K562 (cell line): ENCODE data around the gene HDAC7. TPM values are rescaled to one million over a fixed set of nuclear protein-coding genes. Genes with fewer than 3 reads are reported as not detected.
A peak's percentile ranks its signal among the peaks of the same experiment; 100 is the strongest.

ENCODE experiments used
- ARID1B ChIP-seq: fragments of 450-650 bp; IDR thresholded peaks from 2 replicates; pipeline ENCODE4 v1.6.1; 2016; ENCODE audit warnings: antibody characterized with exemption, mild to moderate bottlenecking, inconsistent platforms
- ZNF316 ChIP-seq: fragments of 450-650 bp; IDR thresholded peaks from 2 replicates; pipeline ENCODE4 v1.6.1; 2016
- ZNF444 ChIP-seq: fragments of 250-450 bp; sonication (Bioruptor Pico); IDR thresholded peaks from 2 replicates; pipeline ENCODE4 v1.4.0; 2020; ENCODE audit warnings: mild to moderate bottlenecking, moderate library complexity
- ZNF785 ChIP-seq: fragments of 250-450 bp; sonication (Bioruptor Pico); IDR thresholded peaks from 2 replicates; pipeline ENCODE4 v1.4.0; 2020; ENCODE audit warnings: mild to moderate bottlenecking
- polyA plus RNA-seq, 8 experiments: library from polyadenylated mRNA; depleted of rRNA in 4 of 8; stranded (reverse) in 5 of 8; unstranded in 3 of 8; fragments of >200 nt; fragmentation: Nextera tagmentation in 2 of 8; fragmentation: Illumina TruSeq in 1 of 8; extraction: Ambion mirVana in 2 of 8; extraction: Trizol in 1 of 8; gene quantifications; 2 replicates each; pipeline versions ENCODE4 v1.2.1 to v1.2.3, GENCODE V29; 2011 to 2014; ENCODE audit warnings: inconsistent platforms in 1 of 8, missing spikeins in 1 of 8
- total RNA-seq, 7 experiments: library from RNA; depleted of rRNA in 6 of 7; stranded (reverse); fragments of >200 nt in 6 of 7; fragmentation: Illumina TruSeq in 2 of 7; extraction: Trizol in 2 of 7; gene quantifications; 2 replicates each; pipeline versions ENCODE4 v1.2.1 to v1.2.3, GENCODE V29; 2011 to 2021; ENCODE audit warnings: low replicate concordance in 1 of 7
- TF ChIP-seq, protein P1 (sequence below): fragments of 250-450 bp; sonication (Bioruptor Pico); IDR thresholded peaks from 2 replicates; pipeline ENCODE4 v1.4.0; 2020
- TF ChIP-seq, protein P2 (sequence below): fragments of 200-800 bp; sonication (Bioruptor generic); IDR thresholded peaks from 2 replicates; pipeline ENCODE4 v1.6.1; 2017; ENCODE audit warnings: missing genetic modification characterization, missing compliant biosample characterization
- TF ChIP-seq, protein P3 (sequence below), 2 experiments: IDR thresholded peaks; 2 replicates each; pipeline ENCODE4 v1.6.1; 2012; ENCODE audit warnings: improper control_type of control experiment in 2 of 2, low read depth in 2 of 2, low read length in 2 of 2, borderline replicate concordance in 1 of 2
- TF ChIP-seq, protein P4 (sequence below): IDR thresholded peaks from 3 replicates; pipeline ENCODE4 v1.6.1; 2011; ENCODE audit warnings: borderline replicate concordance, mild to moderate bottlenecking; ENCODE audit not compliant: insufficient read length, insufficient read depth

HDAC7 gene
- total and polyA plus RNA-seq, 9 of the 15 experiments (the other 6 are each of a cell fraction or from before 2014, with no cell fraction given), result 2.5 to 129 (median 31.1) TPM

DNA sequence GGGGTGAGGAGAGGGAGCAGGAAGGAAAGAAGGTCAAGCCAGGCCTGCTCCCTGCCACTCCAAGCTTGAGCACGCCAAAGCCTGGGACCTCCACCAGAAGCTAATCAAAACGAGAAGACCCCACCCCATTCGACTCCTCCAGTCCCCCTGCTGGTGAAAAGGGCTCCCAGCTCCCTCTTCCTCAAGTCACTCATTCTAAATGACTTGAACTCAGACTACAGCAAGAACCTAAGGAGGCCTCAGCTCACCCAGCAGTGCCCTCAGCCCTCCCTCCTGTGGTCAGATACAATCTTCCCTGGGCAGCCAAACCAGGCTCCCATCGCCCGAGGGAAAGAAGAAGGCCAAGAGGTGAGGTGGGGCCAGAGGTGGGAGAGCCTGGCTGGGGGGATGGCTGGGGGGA is 17.4 kb downstream of the HDAC7 start (continued):
- TF ChIP-seq, protein P1, sequence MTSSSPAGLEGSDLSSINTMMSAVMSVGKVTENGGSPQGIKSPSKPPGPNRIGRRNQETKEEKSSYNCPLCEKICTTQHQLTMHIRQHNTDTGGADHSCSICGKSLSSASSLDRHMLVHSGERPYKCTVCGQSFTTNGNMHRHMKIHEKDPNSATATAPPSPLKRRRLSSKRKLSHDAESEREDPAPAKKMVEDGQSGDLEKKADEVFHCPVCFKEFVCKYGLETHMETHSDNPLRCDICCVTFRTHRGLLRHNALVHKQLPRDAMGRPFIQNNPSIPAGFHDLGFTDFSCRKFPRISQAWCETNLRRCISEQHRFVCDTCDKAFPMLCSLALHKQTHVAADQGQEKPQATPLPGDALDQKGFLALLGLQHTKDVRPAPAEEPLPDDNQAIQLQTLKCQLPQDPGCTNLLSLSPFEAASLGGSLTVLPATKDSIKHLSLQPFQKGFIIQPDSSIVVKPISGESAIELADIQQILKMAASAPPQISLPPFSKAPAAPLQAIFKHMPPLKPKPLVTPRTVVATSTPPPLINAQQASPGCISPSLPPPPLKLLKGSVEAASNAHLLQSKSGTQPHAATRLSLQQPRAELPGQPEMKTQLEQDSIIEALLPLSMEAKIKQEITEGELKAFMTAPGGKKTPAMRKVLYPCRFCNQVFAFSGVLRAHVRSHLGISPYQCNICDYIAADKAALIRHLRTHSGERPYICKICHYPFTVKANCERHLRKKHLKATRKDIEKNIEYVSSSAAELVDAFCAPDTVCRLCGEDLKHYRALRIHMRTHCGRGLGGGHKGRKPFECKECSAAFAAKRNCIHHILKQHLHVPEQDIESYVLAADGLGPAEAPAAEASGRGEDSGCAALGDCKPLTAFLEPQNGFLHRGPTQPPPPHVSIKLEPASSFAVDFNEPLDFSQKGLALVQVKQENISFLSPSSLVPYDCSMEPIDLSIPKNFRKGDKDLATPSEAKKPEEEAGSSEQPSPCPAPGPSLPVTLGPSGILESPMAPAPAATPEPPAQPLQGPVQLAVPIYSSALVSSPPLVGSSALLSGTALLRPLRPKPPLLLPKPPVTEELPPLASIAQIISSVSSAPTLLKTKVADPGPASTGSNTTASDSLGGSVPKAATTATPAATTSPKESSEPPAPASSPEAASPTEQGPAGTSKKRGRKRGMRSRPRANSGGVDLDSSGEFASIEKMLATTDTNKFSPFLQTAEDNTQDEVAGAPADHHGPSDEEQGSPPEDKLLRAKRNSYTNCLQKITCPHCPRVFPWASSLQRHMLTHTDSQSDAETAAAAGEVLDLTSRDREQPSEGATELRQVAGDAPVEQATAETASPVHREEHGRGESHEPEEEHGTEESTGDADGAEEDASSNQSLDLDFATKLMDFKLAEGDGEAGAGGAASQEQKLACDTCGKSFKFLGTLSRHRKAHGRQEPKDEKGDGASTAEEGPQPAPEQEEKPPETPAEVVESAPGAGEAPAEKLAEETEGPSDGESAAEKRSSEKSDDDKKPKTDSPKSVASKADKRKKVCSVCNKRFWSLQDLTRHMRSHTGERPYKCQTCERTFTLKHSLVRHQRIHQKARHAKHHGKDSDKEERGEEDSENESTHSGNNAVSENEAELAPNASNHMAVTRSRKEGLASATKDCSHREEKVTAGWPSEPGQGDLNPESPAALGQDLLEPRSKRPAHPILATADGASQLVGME (CRISPR knock-in tag), result no peak
- no peak for TF ChIP-seq ZNF444 (CRISPR knock-in tag)
- TF ChIP-seq ZNF316, result no peak
- TF ChIP-seq, protein P2, sequence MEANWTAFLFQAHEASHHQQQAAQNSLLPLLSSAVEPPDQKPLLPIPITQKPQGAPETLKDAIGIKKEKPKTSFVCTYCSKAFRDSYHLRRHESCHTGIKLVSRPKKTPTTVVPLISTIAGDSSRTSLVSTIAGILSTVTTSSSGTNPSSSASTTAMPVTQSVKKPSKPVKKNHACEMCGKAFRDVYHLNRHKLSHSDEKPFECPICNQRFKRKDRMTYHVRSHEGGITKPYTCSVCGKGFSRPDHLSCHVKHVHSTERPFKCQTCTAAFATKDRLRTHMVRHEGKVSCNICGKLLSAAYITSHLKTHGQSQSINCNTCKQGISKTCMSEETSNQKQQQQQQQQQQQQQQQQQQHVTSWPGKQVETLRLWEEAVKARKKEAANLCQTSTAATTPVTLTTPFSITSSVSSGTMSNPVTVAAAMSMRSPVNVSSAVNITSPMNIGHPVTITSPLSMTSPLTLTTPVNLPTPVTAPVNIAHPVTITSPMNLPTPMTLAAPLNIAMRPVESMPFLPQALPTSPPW (CRISPR knock-in tag), result peak; percentile 50; the same call in 1 of the 2 replicates
- TF ChIP-seq, protein P3, sequence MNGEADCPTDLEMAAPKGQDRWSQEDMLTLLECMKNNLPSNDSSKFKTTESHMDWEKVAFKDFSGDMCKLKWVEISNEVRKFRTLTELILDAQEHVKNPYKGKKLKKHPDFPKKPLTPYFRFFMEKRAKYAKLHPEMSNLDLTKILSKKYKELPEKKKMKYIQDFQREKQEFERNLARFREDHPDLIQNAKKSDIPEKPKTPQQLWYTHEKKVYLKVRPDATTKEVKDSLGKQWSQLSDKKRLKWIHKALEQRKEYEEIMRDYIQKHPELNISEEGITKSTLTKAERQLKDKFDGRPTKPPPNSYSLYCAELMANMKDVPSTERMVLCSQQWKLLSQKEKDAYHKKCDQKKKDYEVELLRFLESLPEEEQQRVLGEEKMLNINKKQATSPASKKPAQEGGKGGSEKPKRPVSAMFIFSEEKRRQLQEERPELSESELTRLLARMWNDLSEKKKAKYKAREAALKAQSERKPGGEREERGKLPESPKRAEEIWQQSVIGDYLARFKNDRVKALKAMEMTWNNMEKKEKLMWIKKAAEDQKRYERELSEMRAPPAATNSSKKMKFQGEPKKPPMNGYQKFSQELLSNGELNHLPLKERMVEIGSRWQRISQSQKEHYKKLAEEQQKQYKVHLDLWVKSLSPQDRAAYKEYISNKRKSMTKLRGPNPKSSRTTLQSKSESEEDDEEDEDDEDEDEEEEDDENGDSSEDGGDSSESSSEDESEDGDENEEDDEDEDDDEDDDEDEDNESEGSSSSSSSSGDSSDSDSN (IDR thresholded peaks at IDR 0.05; ENCODE audit: borderline replicate concordance in 1 of 2, low read depth in 2 of 2, low read length in 2 of 2), result no peak
- no peak for TF ChIP-seq ZNF785 (CRISPR knock-in tag)
- no peak for TF ChIP-seq ARID1B
- TF ChIP-seq, protein P4, sequence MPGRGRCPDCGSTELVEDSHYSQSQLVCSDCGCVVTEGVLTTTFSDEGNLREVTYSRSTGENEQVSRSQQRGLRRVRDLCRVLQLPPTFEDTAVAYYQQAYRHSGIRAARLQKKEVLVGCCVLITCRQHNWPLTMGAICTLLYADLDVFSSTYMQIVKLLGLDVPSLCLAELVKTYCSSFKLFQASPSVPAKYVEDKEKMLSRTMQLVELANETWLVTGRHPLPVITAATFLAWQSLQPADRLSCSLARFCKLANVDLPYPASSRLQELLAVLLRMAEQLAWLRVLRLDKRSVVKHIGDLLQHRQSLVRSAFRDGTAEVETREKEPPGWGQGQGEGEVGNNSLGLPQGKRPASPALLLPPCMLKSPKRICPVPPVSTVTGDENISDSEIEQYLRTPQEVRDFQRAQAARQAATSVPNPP, result no peak
- TF ChIP-seq, all 486 proteins: peak for 3
